ENCODE results near the gene SLF2. TPM values are rescaled to one million over a fixed set of nuclear protein-coding genes. Genes with fewer than 3 reads are reported as not detected.

The SLF2 gene
- total and polyA plus RNA-seq, 2 of the 13 experiments (the other 11 are each of a cell fraction or from before 2014, with no cell fraction given): 12.2 to 48.1 TPM

- TF ChIP-seq AFF4 (CRISPR knock-in tag; IDR thresholded peaks at IDR 0.05) (0 out of 2 replicates have a peak, but pooled peaks have one; percentile 21), ZBTB7B (CRISPR knock-in tag; IDR thresholded peaks at IDR 0.05) (0 out of 2 replicates have a peak, but pooled peaks have one; percentile 58), ZNF251 (CRISPR knock-in tag; IDR thresholded peaks at IDR 0.05) (no peak), YY1 (IDR thresholded peaks at IDR 0.05; ENCODE audit: insufficient read depth, insufficient replicate concordance, low read depth, low read length) (peak; percentile 48), TRIM24 (CRISPR knock-in tag; IDR thresholded peaks at IDR 0.05) (no peak), MYC (CRISPR knock-in tag; IDR thresholded peaks at IDR 0.05; ENCODE audit: borderline replicate concordance) (no peak), ZNF343 (CRISPR knock-in tag; IDR thresholded peaks at IDR 0.05) (no peak), SOX6 (IDR thresholded peaks at IDR 0.05) (no peak), SOX6 (CRISPR knock-in tag; IDR thresholded peaks at IDR 0.05) (0 out of 2 replicates have a peak, but pooled peaks have one; percentile 20), ZSCAN21 (CRISPR knock-in tag; IDR thresholded peaks at IDR 0.05; ENCODE audit: borderline replicate concordance) (0 out of 2 replicates have a peak, but pooled peaks have one; percentile 41), CREBL2 (CRISPR knock-in tag; IDR thresholded peaks at IDR 0.05; ENCODE audit: borderline replicate concordance) (no peak), TBX2 (CRISPR knock-in tag; IDR thresholded peaks at IDR 0.05; ENCODE audit: borderline replicate concordance) (peak; percentile 83; the same call in 1 of the 2 replicates), BRD4 (CRISPR knock-in tag; IDR thresholded peaks at IDR 0.05) (0 out of 2 replicates have a peak, but pooled peaks have one; percentile 22), ZNF160 (CRISPR knock-in tag; IDR thresholded peaks at IDR 0.05) (no peak), KMT2A (CRISPR knock-in tag; IDR thresholded peaks at IDR 0.05) (no peak), ZNF24 (IDR thresholded peaks at IDR 0.05) (no peak), ZBTB44 (CRISPR knock-in tag; IDR thresholded peaks at IDR 0.05) (no peak), ZGPAT (CRISPR knock-in tag; IDR thresholded peaks at IDR 0.05) (peak; percentile 44; the same call in 1 of the 2 replicates), XBP1 (CRISPR knock-in tag; IDR thresholded peaks at IDR 0.05) (no peak), ZNF567 (CRISPR knock-in tag; IDR thresholded peaks at IDR 0.05; ENCODE audit: borderline replicate concordance) (peak; percentile 88; the same call in 1 of the 2 replicates), DDIT3 (CRISPR knock-in tag; IDR thresholded peaks at IDR 0.05) (no peak), KDM2A (CRISPR knock-in tag; IDR thresholded peaks at IDR 0.05; ENCODE audit: borderline replicate concordance, low read depth) (peak; percentile 41; the same call in 1 of the 2 replicates), SALL2 (CRISPR knock-in tag; IDR thresholded peaks at IDR 0.05) (0 out of 2 replicates have a peak, but pooled peaks have one; percentile 30), ZNF451 (CRISPR knock-in tag; IDR thresholded peaks at IDR 0.05) (peak; percentile 84)
Measured at GRCh38 chr10:100879741-100880360, 32.9 kb upstream of the SLF2 start (continued).

Data from HepG2 (cell line).